Mucosa of rectum (tissue), 2 donors: ENCODE results near the gene LRP3.
"Not testable (repeated sequence)": the region's sequence is repeated elsewhere in the genome, so short reads cannot be mapped to it uniquely, and the experiment has no call there.

Experiments
- H3K27ac ChIP-seq, 2 donors: one replicate each; pipeline ENCODE4 v1.7.0; 2013; ENCODE audit warnings: inconsistent platforms in 2 of 2, low read depth in 2 of 2, low read length in 2 of 2
- H3K27me3 ChIP-seq, 2 donors: one replicate each; pipeline ENCODE4 v1.7.0; 2013; ENCODE audit warnings: low read length in 2 of 2; ENCODE audit not compliant: control insufficient read depth in 2 of 2, insufficient read depth in 2 of 2
- H3K36me3 ChIP-seq, 2 donors: one replicate each; pipeline ENCODE4 v1.7.0; 2013; ENCODE audit warnings: low read length in 2 of 2; ENCODE audit not compliant: control insufficient read depth in 2 of 2, insufficient read depth in 2 of 2
- H3K4me1 ChIP-seq, 2 donors: one replicate each; pipeline ENCODE4 v1.7.0; 2013; ENCODE audit warnings: low read length in 2 of 2, mild to moderate bottlenecking in 1 of 2; ENCODE audit not compliant: control insufficient read depth in 2 of 2, insufficient read depth in 2 of 2
- H3K4me3 ChIP-seq, 2 donors: one replicate each; pipeline ENCODE4 v1.7.0; 2013; ENCODE audit warnings: low read length in 2 of 2
- H3K9ac ChIP-seq, 2 donors: one replicate each; pipeline ENCODE4 v1.7.0; 2013; ENCODE audit warnings: low read length in 2 of 2, low read depth in 1 of 2, mild to moderate bottlenecking in 1 of 2
- H3K9me3 ChIP-seq, 2 donors: one replicate each; pipeline ENCODE4 v1.7.0; 2013; ENCODE audit warnings: low read length in 2 of 2; ENCODE audit not compliant: control insufficient read depth in 2 of 2
- donor health status: healthy.
- donor health status: Normal muscosa, but diverticular disease.

Gene LRP3

DNA sequence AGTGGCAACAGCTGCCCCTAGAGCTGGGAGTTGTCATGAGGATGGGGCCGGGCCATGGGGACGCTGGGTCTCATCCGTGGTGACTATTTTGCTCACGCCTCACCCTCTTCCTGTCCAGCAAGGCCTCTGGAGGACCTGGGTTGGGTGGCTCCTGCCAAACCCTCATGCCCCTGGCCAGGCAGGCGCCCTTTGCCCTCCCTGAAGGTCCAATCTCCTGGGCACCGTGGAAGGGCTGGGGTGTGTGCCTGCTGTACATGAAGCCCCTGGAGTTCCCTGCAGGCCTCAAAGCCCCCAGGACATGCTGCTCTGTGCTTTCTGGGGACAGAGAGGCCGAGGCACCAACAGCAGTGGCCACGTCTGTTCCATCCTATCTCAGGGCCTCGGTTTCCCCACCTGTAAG, 13.8 kb downstream of the LRP3 start:
- Histone ChIP-seq H3K27me3 (no peaks in the 10 kb centered on the region), H3K9me3 (no peaks in the 10 kb centered on the region), H3K36me3 (peaks cover 0 to 4% of the 10 kb centered on the region in 2 donors), H3K4me3 (no peak overlapping the region), H3K4me1 (no peaks in the 10 kb centered on the region), H3K9ac (no peak overlapping the region), H3K27ac (no peak overlapping the region)

- H3K9me3 ChIP-seq, result no peaks in the 10 kb centered on the region
- H3K4me1 ChIP-seq, result no peaks in the 10 kb centered on the region
- no peak overlapping the region for H3K4me3 ChIP-seq
- no peak overlapping the region for H3K9ac ChIP-seq
- no peak overlapping the region for H3K27ac ChIP-seq
- no peaks in the 10 kb centered on the region for H3K27me3 ChIP-seq
- peaks cover 0 to under 1% of the 10 kb centered on the region in 2 donors for H3K36me3 ChIP-seq
Observed at GRCh38 chr19:33208371-33208895, 14.3 kb downstream of the LRP3 start.

DNA sequence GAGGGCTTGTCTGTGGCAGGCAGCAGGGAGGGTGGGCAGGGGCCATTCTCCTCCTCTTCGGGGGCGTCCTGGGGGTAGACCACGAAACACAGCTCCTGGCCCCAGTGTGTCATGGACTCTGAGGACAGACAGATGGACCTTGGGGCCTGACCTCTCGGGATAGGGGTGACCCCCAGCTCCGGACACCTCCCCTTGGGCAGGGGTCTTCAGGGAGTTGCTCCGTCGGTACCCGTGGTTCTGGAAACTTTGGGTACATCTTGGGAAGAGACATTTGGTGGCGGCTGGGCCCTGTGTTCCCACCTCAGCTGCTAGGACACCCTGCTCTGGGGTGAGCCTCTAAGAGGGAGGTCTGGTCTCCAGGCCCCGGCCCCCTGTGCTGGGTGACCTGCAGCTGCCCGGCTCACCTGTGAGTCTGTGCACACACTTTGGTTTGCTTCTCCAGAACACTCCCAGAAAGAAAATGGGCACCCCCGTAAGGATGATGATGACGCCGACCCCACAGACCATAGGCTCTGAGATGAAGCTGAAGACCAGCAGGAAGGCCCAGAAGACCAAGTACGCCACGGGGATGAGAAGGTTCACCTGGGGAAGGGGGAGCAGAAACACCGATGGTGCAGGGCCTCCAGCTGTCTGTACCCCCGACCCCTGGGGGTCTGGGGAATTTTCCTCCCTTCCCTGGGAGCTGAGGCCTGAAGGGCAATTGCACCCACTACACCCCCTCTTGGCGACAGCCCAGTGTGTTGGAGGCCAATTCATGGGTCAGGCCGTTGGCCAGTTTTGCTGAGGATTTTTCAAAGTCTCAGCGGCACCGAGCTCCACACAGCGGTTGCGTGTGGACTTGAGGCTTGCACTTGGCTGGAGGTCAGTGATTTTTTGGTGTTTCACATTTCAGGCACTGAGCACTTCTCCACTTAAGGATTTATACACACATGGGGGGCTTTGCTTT, 15.0 kb downstream of the LRP3 start:
- no peaks in the 10 kb centered on the region for H3K27me3 ChIP-seq
- H3K4me3 ChIP-seq, result no peak overlapping the region
- H3K27ac ChIP-seq, result no peak overlapping the region
- no peak overlapping the region for H3K9ac ChIP-seq
- no peaks in the 10 kb centered on the region for H3K36me3 ChIP-seq
- no peaks in the 10 kb centered on the region for H3K4me1 ChIP-seq
- no peaks in the 10 kb centered on the region for H3K9me3 ChIP-seq

DNA sequence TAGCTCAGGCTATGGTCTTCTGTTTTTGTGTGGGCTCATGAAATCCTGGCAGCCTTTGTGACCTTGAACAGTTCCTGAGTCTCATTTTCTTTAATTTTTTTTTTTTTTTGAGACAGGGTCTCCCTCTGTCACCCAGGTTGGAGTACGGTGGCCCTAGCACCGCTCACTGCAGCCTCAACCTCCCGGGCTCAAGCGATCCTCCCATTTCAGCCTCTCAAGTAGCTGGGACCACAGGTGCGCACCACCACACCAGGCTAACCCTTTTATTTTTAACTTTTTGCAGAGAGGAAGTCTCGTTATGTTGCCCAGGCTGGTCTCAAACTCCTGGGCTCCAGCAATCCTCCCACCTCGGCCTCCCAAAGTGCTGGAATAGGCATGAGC, 15.7 kb downstream of the LRP3 start:
- not testable (repeated sequence) for H3K9ac ChIP-seq, H3K36me3 ChIP-seq, H3K4me3 ChIP-seq, H3K4me1 ChIP-seq, H3K9me3 ChIP-seq, H3K27ac ChIP-seq, H3K27me3 ChIP-seq

DNA sequence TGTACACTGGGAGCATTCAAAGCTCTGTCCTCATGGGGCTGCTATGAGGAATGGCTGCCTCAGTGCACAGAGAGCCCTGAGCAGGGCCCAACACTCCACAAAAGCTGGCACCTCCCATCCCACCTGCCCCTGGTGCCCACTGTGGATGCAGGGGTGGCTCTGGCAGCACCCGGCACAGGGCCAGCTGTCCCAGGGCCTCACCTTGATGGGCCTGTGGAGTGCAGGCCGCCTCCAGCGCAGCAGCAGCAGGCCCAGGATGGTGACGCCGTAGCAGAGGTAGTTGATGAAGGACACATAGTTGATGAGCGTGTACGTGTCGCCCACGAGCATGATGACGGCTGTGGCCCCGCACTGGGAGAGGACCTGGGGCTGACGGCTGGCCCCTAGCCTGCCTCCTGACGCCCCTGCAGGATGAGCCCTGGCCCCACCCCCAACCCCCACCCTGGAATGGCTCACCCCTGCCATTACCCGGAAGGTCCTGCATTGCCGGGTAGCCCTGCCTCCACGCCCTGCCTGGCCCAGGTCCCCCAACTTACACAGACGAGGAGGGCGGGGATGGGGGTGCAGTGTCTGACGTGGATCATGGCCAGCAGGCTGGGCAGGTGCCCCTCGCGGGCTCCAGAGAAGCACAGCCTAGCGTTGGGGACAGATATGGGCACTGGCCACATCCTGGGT, 16.3 kb downstream of the LRP3 start:
- Histone ChIP-seq H3K4me1 (no peaks in the 10 kb centered on the region), H3K9ac (no peak overlapping the region), H3K27me3 (no peaks in the 10 kb centered on the region), H3K4me3 (no peak overlapping the region), H3K27ac (no peak overlapping the region), H3K9me3 (no peaks in the 10 kb centered on the region), H3K36me3 (no peaks in the 10 kb centered on the region)

DNA sequence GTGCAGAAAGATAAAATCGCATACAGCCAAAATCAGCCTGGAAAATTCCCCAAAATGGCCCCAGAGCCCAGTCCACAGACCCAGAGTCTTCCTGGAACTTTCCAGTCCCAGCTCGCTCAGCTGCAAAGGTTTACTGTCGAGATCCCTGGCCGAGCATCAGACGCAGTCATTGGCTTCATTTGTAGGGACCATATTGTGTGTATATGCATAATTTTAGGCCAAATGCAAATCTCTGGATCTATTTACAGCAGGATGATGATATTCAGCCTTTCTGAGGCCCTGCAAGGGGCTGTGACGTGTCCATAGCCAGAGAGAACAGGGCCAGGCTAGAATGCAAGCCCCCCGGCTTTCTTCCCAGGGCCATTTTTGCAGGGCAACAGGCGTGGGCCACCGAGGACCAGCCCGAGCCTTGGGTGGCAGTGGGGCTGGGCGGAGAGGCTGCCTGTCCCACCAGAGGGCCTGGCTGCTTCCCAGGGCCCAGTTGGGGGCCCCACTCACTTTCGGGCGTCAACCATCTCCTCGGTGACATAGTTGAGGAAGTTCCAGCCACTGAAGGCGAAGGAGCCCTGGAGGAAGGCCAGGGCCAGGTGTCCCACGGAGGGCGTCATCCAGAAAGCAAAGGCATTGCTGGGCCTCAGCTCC, 17.8 kb downstream of the LRP3 start:
- Histone ChIP-seq H3K36me3 (no peaks in the 10 kb centered on the region), H3K4me1 (no peaks in the 10 kb centered on the region), H3K27ac (no peak overlapping the region), H3K4me3 (no peak overlapping the region), H3K9me3 (no peaks in the 10 kb centered on the region), H3K27me3 (no peaks in the 10 kb centered on the region), H3K9ac (no peak overlapping the region)

DNA sequence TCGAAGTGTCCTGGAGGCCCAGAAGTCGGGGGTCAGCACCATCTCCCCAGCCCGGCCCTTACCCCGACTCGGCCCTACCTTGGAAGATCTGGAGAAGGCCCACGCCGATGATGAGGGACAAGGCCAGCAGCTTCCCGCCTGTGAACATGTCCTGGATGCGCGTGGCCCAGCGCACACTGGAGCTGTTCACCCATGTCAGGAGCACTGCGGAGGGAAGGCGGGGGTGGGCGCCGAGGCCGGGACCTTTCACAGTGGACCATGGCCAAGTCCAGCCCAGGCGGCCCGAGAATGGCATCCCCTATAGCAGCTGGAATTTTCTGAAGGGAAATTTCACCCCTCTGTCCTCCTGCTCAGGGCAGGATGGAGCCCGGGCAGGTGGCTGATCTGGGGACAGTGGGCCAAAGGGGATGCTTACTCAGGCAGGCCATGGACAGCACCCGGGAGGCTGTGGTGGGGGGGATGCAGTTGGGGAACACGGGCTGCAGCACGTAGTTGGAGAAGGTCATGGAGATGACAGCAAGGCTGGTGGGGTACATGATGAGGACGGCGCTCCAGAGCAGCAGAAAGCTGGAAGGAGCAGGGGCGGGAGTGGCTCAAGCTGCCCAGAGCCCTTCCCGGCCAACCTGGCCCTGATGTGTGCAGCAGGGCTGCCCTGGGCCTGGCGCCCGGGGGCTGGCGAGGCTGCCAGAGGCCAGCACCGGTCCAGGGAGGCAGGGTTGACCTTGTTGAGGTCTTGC, 18.5 kb downstream of the LRP3 start:
- Histone ChIP-seq H3K4me1 (no peaks in the 10 kb centered on the region), H3K27ac (no peak overlapping the region), H3K36me3 (no peaks in the 10 kb centered on the region)

DNA sequence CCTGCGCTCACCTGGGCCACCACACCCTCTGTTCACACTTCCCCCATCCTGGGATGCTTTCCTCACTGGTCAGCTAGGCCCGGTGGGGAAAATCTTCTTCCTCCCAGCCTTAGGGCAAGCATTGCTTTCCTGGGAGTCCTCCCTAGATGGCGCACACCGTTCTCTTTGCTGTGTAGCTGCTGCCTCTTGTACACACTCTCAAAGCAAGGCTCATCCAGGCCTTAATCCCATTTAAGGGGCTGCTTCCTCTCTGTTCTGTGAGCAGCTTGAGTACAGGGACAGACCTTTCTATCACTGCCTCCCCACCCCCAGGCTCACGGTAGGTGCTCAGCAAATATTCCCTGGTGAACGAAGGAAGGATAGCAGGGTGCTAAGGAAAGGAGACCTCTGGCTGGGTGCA, 20.5 kb downstream of the LRP3 start:
- H3K4me1 ChIP-seq, result no peaks in the 10 kb centered on the region
- no peaks in the 10 kb centered on the region for H3K9me3 ChIP-seq
- H3K4me3 ChIP-seq, result no peak overlapping the region
- H3K27ac ChIP-seq, result no peak overlapping the region
- no peaks in the 10 kb centered on the region for H3K27me3 ChIP-seq
- H3K9ac ChIP-seq, result no peak overlapping the region
- H3K36me3 ChIP-seq, result no peaks in the 10 kb centered on the region

More for the DNA sequence above, 18.5 kb downstream of the LRP3 start:
- Histone ChIP-seq H3K4me3 (no peak overlapping the region), H3K9ac (no peak overlapping the region), H3K9me3 (no peaks in the 10 kb centered on the region), H3K27me3 (no peaks in the 10 kb centered on the region)

DNA sequence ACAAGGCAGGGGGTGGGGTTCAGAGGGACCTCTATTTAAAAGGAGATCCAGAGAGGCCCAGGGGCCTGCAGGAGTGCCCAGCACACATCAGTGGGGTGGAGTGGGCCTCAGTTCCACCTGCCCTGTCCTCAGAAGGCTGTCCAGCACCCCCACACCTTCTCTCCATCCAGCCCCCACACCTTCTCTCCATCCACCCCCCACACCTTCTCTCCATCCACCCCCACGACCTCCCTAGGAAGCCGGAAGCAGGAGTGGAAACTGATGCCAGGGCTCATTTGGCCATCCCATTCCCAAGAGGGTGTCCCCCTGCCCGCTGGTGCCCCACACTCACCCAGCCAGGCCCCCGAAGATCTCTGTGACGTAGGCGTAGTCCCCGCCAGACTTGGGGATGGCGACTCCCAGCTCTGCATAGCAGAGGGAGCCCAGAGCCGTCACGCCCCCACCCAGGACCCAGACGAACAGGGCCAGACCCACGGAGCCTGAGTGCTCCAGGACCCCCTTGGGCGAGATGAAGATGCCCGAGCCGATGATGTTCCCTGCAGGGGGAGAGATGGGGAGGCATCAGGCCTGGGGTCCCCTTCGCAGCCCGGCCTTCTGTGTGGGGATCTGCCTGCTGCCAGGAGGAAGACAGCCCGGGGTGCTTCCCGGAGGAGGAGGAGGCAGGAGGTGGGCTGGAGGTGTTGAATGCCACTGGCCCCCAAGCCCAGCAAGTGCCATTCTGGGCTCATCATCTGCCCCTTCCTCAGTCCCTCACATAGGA, 21.5 kb downstream of the LRP3 start:
- Histone ChIP-seq H3K36me3 (no peaks in the 10 kb centered on the region), H3K4me1 (no peaks in the 10 kb centered on the region), H3K27ac (no peak overlapping the region), H3K9me3 (no peaks in the 10 kb centered on the region), H3K4me3 (no peak overlapping the region), H3K27me3 (no peaks in the 10 kb centered on the region), H3K9ac (no peak overlapping the region)
